ENCODE data around the gene A2ML1.
"Not testable (repeated sequence)": the region's sequence is repeated elsewhere in the genome, so short reads cannot be mapped to it uniquely, and the experiment has no call there.

- TF ChIP-seq, protein P1, sequence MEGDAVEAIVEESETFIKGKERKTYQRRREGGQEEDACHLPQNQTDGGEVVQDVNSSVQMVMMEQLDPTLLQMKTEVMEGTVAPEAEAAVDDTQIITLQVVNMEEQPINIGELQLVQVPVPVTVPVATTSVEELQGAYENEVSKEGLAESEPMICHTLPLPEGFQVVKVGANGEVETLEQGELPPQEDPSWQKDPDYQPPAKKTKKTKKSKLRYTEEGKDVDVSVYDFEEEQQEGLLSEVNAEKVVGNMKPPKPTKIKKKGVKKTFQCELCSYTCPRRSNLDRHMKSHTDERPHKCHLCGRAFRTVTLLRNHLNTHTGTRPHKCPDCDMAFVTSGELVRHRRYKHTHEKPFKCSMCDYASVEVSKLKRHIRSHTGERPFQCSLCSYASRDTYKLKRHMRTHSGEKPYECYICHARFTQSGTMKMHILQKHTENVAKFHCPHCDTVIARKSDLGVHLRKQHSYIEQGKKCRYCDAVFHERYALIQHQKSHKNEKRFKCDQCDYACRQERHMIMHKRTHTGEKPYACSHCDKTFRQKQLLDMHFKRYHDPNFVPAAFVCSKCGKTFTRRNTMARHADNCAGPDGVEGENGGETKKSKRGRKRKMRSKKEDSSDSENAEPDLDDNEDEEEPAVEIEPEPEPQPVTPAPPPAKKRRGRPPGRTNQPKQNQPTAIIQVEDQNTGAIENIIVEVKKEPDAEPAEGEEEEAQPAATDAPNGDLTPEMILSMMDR (IDR thresholded peaks at IDR 0.05): not testable (repeated sequence)
- TF ChIP-seq POLR2A (IDR thresholded peaks at IDR 0.05): not testable (repeated sequence)
These were observed 33.7 kb upstream of the A2ML1 start for GRCh38 chr12:8788706-8789105.

Measured in tibial nerve (tissue), 3 donors.